Retinal pigment epithelial cell (primary cell): ENCODE results near the gene BCL2.

Experiments used
- DNase-seq: peaks from one replicate; pipeline ENCODE4 v3.0.0-alpha.2; 2010; ENCODE audit warnings: low read depth
- H3K4me3 ChIP-seq: 2 replicates; pipeline ENCODE4 v1.5.1; 2011; ENCODE audit warnings: mild to moderate bottlenecking, low read length, control low read depth, moderate library complexity
- CTCF ChIP-seq: conservative IDR thresholded peaks from 2 replicates; pipeline ENCODE4 v1.5.1; 2011; ENCODE audit warnings: low read depth, low read length, control low read depth, inconsistent platforms

The BCL2 gene

GRCh38 chr18:63169853-63170252 is 149.7 kb downstream of the BCL2 start:
- H3K4me3 ChIP-seq: no peak overlapping the region
- TF ChIP-seq CTCF: no peak

GRCh38 chr18:63168287-63168686 is 151.3 kb downstream of the BCL2 start:
- DNase-seq: no peak
- no peak for TF ChIP-seq CTCF
- no peak overlapping the region for H3K4me3 ChIP-seq

More at GRCh38 chr18:63169853-63170252, 149.7 kb downstream of the BCL2 start:
- DNase-seq: no peak

- no peak for TF ChIP-seq CTCF
- no peak overlapping the region for H3K4me3 ChIP-seq
- no peak for DNase-seq
Measured at GRCh38 chr18:63166142-63166541, 153.4 kb downstream of the BCL2 start.

- no peak overlapping the region for H3K4me3 ChIP-seq
- no peak for TF ChIP-seq CTCF
- no peak for DNase-seq
Measured at GRCh38 chr18:63164396-63164795, 155.2 kb downstream of the BCL2 start.

GRCh38 chr18:63162271-63163014 is 157.1 kb downstream of the BCL2 start:
- no peak overlapping the region for H3K4me3 ChIP-seq
- no peak for DNase-seq
- no peak for TF ChIP-seq CTCF

- peak; percentile 81 for DNase-seq
- no peak for TF ChIP-seq CTCF
- H3K4me3 ChIP-seq: no peak overlapping the region
Measured at GRCh38 chr18:63161761-63162195, 157.8 kb downstream of the BCL2 start.

GRCh38 chr18:63161032-63161760 is 158.4 kb downstream of the BCL2 start:
- DNase-seq: no peak
- TF ChIP-seq CTCF: no peak

More at GRCh38 chr18:63161032-63161760, 158.4 kb downstream of the BCL2 start:
- H3K4me3 ChIP-seq: no peak overlapping the region
